ENCODE measurements around the gene SORBS2.

SORBS2 gene

GRCh38 chr4:185805262-185805802, 6.7 kb downstream of the SORBS2 start:
- DNase-seq (ENCODE audit: low read depth): no peak

GRCh38 chr4:185803022-185803421, 9.0 kb downstream of the SORBS2 start:
- DNase-seq (ENCODE audit: low read depth): peak; percentile 77

- peak; percentile 71 for DNase-seq (ENCODE audit: low read depth)
Measured at GRCh38 chr4:185801471-185801870, 10.5 kb downstream of the SORBS2 start.

- DNase-seq (ENCODE audit: low read depth): peak; percentile 71
Measured at GRCh38 chr4:185800266-185800945, 11.6 kb downstream of the SORBS2 start.

GRCh38 chr4:185799442-185799841, 12.6 kb downstream of the SORBS2 start:
- DNase-seq (ENCODE audit: low read depth): no peak

GRCh38 chr4:185797596-185798338, 14.2 kb downstream of the SORBS2 start:
- DNase-seq (ENCODE audit: low read depth): no peak

GRCh38 chr4:185797018-185797417, 15.0 kb downstream of the SORBS2 start:
- no peak for DNase-seq (ENCODE audit: low read depth)

GRCh38 chr4:185796176-185796575, 15.8 kb downstream of the SORBS2 start:
- peak; percentile 66 for DNase-seq (ENCODE audit: low read depth)

- DNase-seq (ENCODE audit: low read depth): no peak
Measured at GRCh38 chr4:185794637-185795036, 17.4 kb downstream of the SORBS2 start.

GRCh38 chr4:185793716-185794115, 18.3 kb downstream of the SORBS2 start:
- no peak for DNase-seq (ENCODE audit: low read depth)

GRCh38 chr4:185793116-185793485, 18.9 kb downstream of the SORBS2 start:
- DNase-seq (ENCODE audit: low read depth): no peak

- DNase-seq (ENCODE audit: low read depth): peak; percentile 92
Measured at GRCh38 chr4:185792384-185793115, 19.4 kb downstream of the SORBS2 start.

- DNase-seq (ENCODE audit: low read depth): no peak
Measured at GRCh38 chr4:185787926-185788679, 23.9 kb downstream of the SORBS2 start.

- DNase-seq (ENCODE audit: low read depth): no peak
Measured at GRCh38 chr4:185786422-185786821, 25.6 kb downstream of the SORBS2 start.

- DNase-seq (ENCODE audit: low read depth): no peak
Measured at GRCh38 chr4:185783574-185783973, 28.4 kb downstream of the SORBS2 start.

GRCh38 chr4:185782523-185782922, 29.5 kb downstream of the SORBS2 start:
- DNase-seq (ENCODE audit: low read depth): peak; percentile 57

- no peak for DNase-seq (ENCODE audit: low read depth)
Measured at GRCh38 chr4:185781555-185782215, 30.3 kb downstream of the SORBS2 start.

- DNase-seq (ENCODE audit: low read depth): no peak
Measured at GRCh38 chr4:185780472-185780871, 31.5 kb downstream of the SORBS2 start.

- DNase-seq (ENCODE audit: low read depth): no peak
Measured at GRCh38 chr4:185779517-185779916, 32.5 kb downstream of the SORBS2 start.

GRCh38 chr4:185778307-185778706, 33.7 kb downstream of the SORBS2 start:
- peak; percentile 81 for DNase-seq (ENCODE audit: low read depth)

- no peak for DNase-seq (ENCODE audit: low read depth)
Measured at GRCh38 chr4:185775792-185776555, 36.0 kb downstream of the SORBS2 start.

Measured in amniotic epithelial cell (primary cell).